GM12891 (cell line): ENCODE data around the gene TBC1D30.

ENCODE experiments used
- DNase-seq: peaks from one replicate; pipeline ENCODE4 v3.0.0; 2011; ENCODE audit warnings: low spot score; ENCODE audit not compliant: insufficient read length
- FAIRE-seq: peaks from 2 replicates; lab custom pipeline; 2011; peaks lifted over from hg19 to GRCh38; lab: Jason Lieb, UNC
- PAX5 ChIP-seq: IDR thresholded peaks from 2 replicates; pipeline ENCODE4 v1.6.1; 2011; ENCODE audit warnings: low read length, moderate library complexity, mild to moderate bottlenecking; ENCODE audit not compliant: insufficient read depth, severe bottlenecking
- POLR2A ChIP-seq: IDR thresholded peaks from 2 replicates; pipeline ENCODE4 v1.6.1; 2011; ENCODE audit warnings: low read depth, low read length, control low read depth
- POLR2AphosphoS5 ChIP-seq: IDR thresholded peaks from 2 replicates; pipeline ENCODE4 v1.6.1; 2011; ENCODE audit warnings: low read depth, low read length, control low read depth
- POU2F2 ChIP-seq: IDR thresholded peaks from 2 replicates; pipeline ENCODE4 v1.6.1; 2011; ENCODE audit warnings: low read depth, mild to moderate bottlenecking, control low read depth, low read length, moderate library complexity
- SPI1 ChIP-seq: IDR thresholded peaks from 2 replicates; pipeline ENCODE4 v1.6.1; 2011; ENCODE audit warnings: low read depth, low read length, control low read depth
- TAF1 ChIP-seq: IDR thresholded peaks from 2 replicates; pipeline ENCODE4 v1.6.1; 2011; ENCODE audit warnings: low read depth, low read length, control low read depth

The TBC1D30 gene

DNA sequence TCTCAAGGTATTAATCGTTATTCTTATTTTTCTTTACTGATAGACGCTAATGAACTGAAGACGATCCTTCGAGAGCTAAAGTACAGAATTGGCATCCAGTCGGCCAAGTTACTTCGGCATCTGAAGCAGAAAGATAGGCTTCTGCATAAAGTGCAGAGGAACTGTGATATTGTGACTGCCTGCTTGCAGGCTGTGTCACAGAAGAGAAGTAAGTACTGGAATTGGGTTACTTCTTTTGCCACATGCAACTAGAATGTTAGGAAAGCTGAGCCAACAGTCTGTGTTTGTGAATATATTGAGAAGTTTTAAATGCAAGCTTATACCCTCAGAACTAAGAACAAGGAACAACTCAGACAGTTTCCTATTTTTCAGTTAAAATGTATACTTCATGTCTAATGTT, 38.6 kb upstream of the TBC1D30 start:
- DNase-seq (no peak), FAIRE-seq (no peak)
- no peak for TF ChIP-seq POU2F2
- TF ChIP-seq TAF1: no peak
- no peak for TF ChIP-seq POLR2AphosphoS5
- no peak for TF ChIP-seq POLR2A
- no peak for TF ChIP-seq SPI1
- no peak for TF ChIP-seq PAX5

DNA sequence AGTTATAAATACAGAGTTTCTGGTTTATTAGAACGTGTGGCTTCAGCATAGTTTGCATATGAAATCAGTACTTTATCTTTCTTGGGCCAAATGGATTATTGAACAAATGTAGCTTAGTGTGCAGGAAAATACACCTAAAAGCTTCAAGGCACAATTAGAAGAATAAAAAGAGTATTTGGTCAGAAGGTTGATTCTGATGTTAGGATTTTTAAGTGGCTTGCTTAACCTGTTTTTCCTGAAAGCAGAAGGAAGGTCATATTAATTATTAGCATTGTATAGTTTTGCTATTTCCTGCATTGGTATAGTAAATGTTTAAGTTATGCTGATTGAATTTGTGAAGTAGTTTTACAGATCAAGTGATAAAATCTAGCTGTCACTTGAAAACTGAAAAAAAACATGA, 34.3 kb upstream of the TBC1D30 start:
- no peak for FAIRE-seq
- TF ChIP-seq PAX5 (no peak), POU2F2 (no peak), TAF1 (no peak), POLR2AphosphoS5 (no peak), SPI1 (no peak), POLR2A (no peak)
- DNase-seq: no peak

DNA sequence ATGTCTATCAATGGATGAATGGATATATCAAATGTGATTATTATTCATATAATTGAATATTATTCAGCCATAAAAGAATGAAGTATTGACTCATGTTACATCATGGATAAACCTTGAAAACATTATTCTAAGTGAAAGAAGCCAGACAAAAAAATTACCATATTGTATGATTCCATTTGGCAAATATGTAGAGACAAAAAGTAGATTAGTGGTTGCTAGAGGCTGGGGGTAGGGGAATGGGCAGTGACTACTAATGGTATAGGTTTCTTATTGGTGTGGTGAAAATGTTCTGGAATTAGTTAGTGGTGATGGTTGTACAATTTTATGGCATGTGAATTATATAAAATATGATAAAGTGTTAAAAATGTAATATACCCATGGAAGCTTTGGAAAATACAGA, 33.4 kb upstream of the TBC1D30 start:
- DNase-seq: no peak
- FAIRE-seq: no peak
- TF ChIP-seq PAX5 (no peak), POLR2A (no peak), TAF1 (no peak), SPI1 (no peak), POU2F2 (no peak), POLR2AphosphoS5 (no peak)

DNA sequence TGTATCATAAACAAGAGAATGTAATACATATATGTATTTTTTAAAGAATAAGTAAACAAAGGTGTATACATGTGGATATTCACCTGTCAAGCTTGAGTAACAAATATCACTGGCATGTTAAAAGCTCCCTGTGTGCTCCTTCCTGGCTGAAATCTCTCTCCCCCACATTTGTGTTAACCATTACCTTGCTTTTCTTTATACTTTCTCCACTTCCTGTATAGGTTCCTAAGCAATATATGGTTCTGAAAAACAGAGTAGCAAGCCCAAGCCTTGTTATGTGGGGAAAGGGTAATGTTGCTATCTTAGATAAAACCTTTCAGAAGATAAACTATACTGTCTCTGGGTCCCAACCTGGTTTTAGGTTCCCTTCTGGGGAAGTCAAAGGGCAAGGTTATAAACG, 32.3 kb upstream of the TBC1D30 start:
- TF ChIP-seq SPI1 (no peak), POU2F2 (no peak), TAF1 (no peak)
- no peak for FAIRE-seq
- no peak for DNase-seq

DNA sequence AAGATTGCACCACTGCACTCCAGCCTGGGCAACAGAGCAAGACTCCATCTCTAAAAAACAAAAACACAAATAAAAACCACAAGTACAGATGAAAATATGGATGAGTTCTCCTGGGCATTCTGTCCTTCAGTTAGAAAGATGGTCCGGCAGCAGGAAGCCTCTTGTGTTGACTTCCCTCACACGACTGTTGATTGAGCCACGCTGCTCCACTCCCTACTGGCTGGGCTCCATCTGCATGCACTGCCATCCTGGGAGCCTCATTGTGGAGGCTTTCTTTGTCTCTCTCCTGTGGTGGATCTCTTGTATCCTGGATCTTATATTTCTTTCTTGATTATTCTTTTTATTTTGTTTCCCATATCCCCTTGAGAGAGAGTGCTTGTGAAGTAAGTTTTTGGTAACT, 30.8 kb upstream of the TBC1D30 start:
- TF ChIP-seq POLR2AphosphoS5: no peak
- no peak for TF ChIP-seq TAF1
- TF ChIP-seq PAX5: no peak
- TF ChIP-seq POU2F2: no peak
- TF ChIP-seq POLR2A: no peak
- TF ChIP-seq SPI1: no peak
- FAIRE-seq (no peak), DNase-seq (no peak)

DNA sequence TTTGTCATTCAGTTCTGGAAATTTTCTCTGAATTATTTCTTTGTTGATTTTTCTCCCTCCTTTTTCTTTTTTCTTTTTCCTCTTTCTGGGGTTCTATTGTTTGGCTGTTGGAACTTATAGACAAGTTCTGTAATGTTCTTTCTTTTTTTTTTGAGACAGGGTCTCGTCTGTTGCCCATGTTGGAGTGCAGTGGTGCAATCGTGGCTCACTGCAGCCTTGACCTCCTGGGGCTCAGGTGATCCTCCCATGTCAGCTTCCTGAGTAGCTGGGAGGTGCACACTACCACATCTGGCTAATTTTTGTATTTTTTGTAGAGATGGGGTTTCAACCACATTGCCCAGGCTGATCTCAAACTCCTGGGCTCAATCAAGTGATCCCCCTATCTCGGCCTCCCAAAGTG, 30.1 kb upstream of the TBC1D30 start:
- no peak for TF ChIP-seq POLR2AphosphoS5
- no peak for TF ChIP-seq PAX5
- no peak for TF ChIP-seq POU2F2
- TF ChIP-seq POLR2A: no peak
- no peak for TF ChIP-seq TAF1
- TF ChIP-seq SPI1: no peak
- DNase-seq: no peak
- no peak for FAIRE-seq

DNA sequence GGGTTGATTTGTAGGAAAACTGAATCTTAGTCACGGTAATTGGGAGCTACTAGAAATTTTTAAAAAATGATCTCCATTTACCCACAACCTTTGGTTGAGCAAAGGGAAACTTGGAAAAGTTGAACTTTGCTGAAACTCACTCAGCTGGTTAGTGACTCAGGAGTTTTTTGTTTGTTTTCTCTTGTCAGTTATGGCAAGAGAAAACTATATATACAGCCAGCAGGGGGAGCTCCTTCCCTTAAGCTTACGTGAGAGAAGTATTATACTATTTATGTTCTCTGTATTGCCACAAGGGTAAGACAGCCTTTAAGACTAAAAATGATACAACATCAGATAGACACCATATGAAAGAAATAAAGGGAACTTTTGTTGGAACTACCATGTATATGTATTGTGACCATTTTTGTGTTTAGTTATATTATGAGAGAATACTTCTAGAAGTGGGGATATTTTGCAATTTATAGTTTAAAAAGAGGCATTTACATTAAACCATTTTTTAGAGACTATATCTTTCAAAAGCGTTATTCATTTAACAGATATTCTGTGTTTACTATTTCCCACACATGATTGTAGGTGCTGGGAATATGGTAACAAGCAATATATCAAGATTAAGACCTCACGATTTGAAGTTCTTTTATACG, 28.1 kb upstream of the TBC1D30 start:
- TF ChIP-seq TAF1 (no peak), POLR2AphosphoS5 (no peak), PAX5 (no peak), POU2F2 (no peak), SPI1 (no peak), POLR2A (no peak)
- no peak for FAIRE-seq
- DNase-seq: peak; percentile 30

DNA sequence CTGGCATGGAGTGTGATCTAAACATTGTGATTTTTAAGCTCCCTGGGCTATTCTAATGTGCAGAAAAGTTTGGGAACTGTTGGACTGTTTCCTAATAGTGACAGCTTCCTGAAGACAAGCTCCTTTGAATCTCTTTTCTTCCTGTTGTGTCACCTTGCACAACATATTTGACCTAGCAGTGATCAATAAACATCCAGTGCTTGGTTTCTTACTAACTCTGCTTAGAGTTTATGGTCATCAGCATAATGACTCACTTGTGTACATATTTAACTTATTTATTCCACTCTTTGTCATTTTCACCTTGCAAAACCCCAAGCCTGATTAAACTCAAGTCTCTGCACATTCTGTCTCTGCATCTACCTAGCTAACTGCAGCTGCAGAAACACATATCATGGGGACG, 27.3 kb upstream of the TBC1D30 start:
- DNase-seq (no peak), FAIRE-seq (no peak)
- TF ChIP-seq PAX5: no peak
- no peak for TF ChIP-seq SPI1
- TF ChIP-seq POU2F2: no peak
- TF ChIP-seq POLR2A: no peak
- no peak for TF ChIP-seq POLR2AphosphoS5
- TF ChIP-seq TAF1: no peak

DNA sequence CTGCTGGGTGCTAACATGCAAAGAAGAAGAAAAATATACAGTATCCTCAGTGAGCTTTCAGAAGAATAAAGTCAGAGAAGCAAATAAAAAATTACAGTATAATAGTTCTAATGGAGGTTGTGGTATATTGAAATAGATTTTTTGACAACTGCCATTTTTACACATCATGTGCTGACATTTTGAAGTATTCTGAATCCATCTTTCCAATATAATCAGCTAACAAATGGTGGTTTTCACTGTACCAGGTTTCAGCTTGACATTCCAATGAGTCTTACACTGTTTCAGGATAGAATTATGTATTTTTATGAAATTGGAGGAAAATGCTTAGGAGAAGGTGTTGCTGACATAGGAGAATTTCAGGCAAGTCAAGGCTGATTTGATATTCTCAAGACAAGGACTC, 26.3 kb upstream of the TBC1D30 start:
- DNase-seq: no peak
- no peak for FAIRE-seq
- TF ChIP-seq POU2F2 (no peak), TAF1 (no peak), PAX5 (no peak), SPI1 (no peak), POLR2A (no peak), POLR2AphosphoS5 (no peak)

DNA sequence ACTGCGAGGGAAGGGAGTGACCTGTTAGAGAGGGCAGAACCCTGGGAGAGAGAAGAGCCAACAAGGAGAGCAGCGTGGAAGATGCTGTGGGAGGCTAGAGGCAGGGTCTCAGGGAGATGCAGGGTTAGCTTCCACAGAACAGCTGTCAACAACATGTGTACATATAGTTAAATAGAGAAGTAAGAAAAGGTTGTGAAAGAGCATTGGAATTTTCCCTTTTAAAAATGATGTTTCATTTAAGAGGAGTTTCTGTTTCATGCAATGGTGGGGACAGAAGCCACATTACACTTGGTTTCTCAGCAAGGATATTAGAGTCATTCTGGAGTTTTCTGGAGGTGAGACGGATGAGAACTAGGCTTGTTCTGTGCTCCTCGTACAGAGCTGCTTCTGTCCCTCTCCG, 23.8 kb upstream of the TBC1D30 start:
- no peak for TF ChIP-seq TAF1
- TF ChIP-seq POU2F2: no peak
- TF ChIP-seq POLR2AphosphoS5: no peak
- no peak for TF ChIP-seq POLR2A
- no peak for TF ChIP-seq PAX5
- TF ChIP-seq SPI1: no peak
- FAIRE-seq (no peak), DNase-seq (no peak)

DNA sequence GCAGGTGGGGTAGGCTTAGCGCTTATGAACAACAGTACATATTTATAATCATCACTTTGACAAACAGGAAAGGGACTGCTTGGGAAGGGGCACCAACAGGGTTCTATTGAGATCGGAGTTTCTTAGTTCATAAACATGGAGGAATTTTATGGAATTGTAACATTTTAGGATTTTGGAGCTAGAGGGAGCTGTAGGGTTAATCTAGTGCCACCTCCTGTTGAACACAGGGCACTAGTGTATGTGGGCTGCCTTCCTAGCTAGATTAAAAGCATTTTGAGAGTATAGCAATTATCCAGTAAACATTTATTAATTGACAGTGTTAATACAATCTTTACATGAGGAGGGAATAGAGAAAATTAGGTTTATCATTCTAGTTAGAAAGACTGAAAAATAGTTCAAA, 23.1 kb upstream of the TBC1D30 start:
- DNase-seq (no peak), FAIRE-seq (no peak)
- TF ChIP-seq TAF1 (no peak), PAX5 (no peak), POLR2A (no peak), SPI1 (no peak), POU2F2 (no peak), POLR2AphosphoS5 (no peak)

DNA sequence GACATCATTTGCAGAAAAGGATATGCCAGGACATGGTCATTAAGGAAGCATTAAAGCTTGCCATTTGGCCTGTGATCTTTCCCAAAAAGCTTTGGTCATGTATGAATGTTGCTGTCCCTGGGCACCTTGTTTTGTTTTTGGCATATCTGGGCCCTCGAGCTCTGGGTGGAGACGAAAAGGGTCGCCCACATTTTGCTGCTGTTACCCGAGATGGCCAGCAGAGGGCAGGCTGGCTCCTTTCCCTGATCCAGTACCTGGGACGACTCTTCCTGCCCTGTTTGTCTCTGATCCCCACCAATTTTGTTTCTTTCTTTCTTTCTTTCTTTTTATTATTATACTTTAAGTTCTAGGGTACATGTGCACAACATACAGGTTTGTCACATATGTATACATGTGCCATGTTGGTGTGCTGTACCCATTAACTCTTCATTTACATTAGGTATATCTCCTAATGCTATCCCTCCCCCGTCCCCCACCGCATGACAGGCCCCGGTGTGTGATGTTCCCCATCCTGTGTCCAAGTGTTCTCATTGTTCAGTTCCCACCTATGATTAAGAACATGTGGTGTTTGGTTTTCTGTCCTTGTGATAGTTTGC, 22.2 kb upstream of the TBC1D30 start:
- DNase-seq (peak; percentile 29), FAIRE-seq (peak; percentile 78)
